H1 (cell line): ENCODE results near the gene GALNT1. TPM values are rescaled to one million over a fixed set of nuclear protein-coding genes. Genes with fewer than 3 reads are reported as not detected.

Experiments
- CTCF ChIA-PET: fragments of 300-600 bp; sonication (Branson Sonifier 250); formaldehyde crosslinking; loops from one replicate; lab custom pipeline; 2021; ENCODE audit not compliant: partially characterized antibody; lab: Charles Lee
- POLR2A ChIA-PET: fragments of 300-600 bp; sonication (Branson Sonifier 250); formaldehyde crosslinking; loops from one replicate; lab custom pipeline; 2021; ENCODE audit warnings: inconsistent platforms; ENCODE audit not compliant: partially characterized antibody; lab: Charles Lee
- DNase-seq, 2 experiments: peaks; one replicate each; pipeline versions ENCODE4 v3.0.0 to v3.0.0-alpha.2; 2010 to 2022; ENCODE audit warnings: low spot score in 2 of 2, low read depth in 1 of 2, mixed read lengths in 1 of 2
- FAIRE-seq: peaks from 2 replicates; lab custom pipeline; 2011; peaks lifted over from hg19 to GRCh38; lab: Jason Lieb, UNC
- H2AFZ ChIP-seq: 2 replicates; pipeline ENCODE4 v1.8.1; 2012; ENCODE audit warnings: low read length, inconsistent platforms
- H2AK5ac ChIP-seq: 2 replicates; pipeline ENCODE4 v1.6.1; 2013; ENCODE audit warnings: low read depth, low read length
- H2BK120ac ChIP-seq: replicated peaks from 2 replicates; pipeline ENCODE3; 2013; ENCODE audit warnings: low read depth, low read length, inconsistent platforms
- H2BK12ac ChIP-seq: 2 replicates; pipeline ENCODE4 v1.6.1; 2013; ENCODE audit warnings: low read depth, low read length
- H2BK15ac ChIP-seq: 2 replicates; pipeline ENCODE4 v1.6.1; 2013; ENCODE audit warnings: low read length
- H2BK20ac ChIP-seq: 2 replicates; pipeline ENCODE4 v1.6.1; 2013; ENCODE audit warnings: low read length
- H2BK5ac ChIP-seq: 2 replicates; pipeline ENCODE4 v1.6.1; 2013; ENCODE audit warnings: low read depth, low read length
- H3K14ac ChIP-seq: 2 replicates; pipeline ENCODE4 v1.6.1; 2013; ENCODE audit warnings: inconsistent platforms; ENCODE audit not compliant: insufficient read length
- H3K18ac ChIP-seq: 2 replicates; pipeline ENCODE4 v1.6.1; 2013; ENCODE audit warnings: low read length; ENCODE audit errors: extremely low read depth
- H3K23ac ChIP-seq: 2 replicates; pipeline ENCODE4 v1.6.1; 2013; ENCODE audit warnings: inconsistent platforms; ENCODE audit not compliant: insufficient read length
- H3K23me2 ChIP-seq: 2 replicates; pipeline ENCODE4 v1.6.1; 2013; ENCODE audit warnings: low read depth, low read length
- H3K27ac ChIP-seq: 2 replicates; pipeline ENCODE4 v1.6.1; 2011; ENCODE audit warnings: low read depth, low read length, inconsistent platforms
- H3K27me3 ChIP-seq, 4 experiments: replicated peaks in 1 of 4; 1 replicate in 1 of 4; 2 replicates in 3 of 4; pipeline versions ENCODE4 v1.6.1 to v1.8.1; 2011 to 2013; ENCODE audit warnings: low read length in 3 of 4, mild to moderate bottlenecking in 3 of 4, inconsistent platforms in 2 of 4, mixed read lengths in 2 of 4, moderate library complexity in 1 of 4; ENCODE audit not compliant: control insufficient read depth in 3 of 4, insufficient read depth in 3 of 4; ENCODE audit errors: extremely low read depth in 1 of 4
- H3K36me3 ChIP-seq, 4 experiments: 2 replicates each; pipeline versions ENCODE4 v1.6.1 to v1.8.1; 2011 to 2013; ENCODE audit warnings: mild to moderate bottlenecking in 4 of 4, low read length in 3 of 4, moderate library complexity in 2 of 4, control low read depth in 1 of 4, inconsistent platforms in 1 of 4; ENCODE audit not compliant: insufficient read depth in 4 of 4, control insufficient read depth in 2 of 4
- H3K4ac ChIP-seq: replicated peaks from 2 replicates; pipeline ENCODE3; 2013; ENCODE audit warnings: low read length, low read depth, mixed read lengths, inconsistent platforms; ENCODE audit not compliant: insufficient read length
- H3K4me1 ChIP-seq, 4 experiments: replicated peaks in 1 of 4; 1 replicate in 1 of 4; 2 replicates in 3 of 4; pipeline versions ENCODE4 v1.6.1 to v1.8.1; 2011 to 2013; ENCODE audit warnings: low read length in 3 of 4, inconsistent platforms in 2 of 4, mixed read lengths in 1 of 4; ENCODE audit not compliant: insufficient read depth in 4 of 4, control insufficient read depth in 3 of 4
- H3K4me2 ChIP-seq, 2 experiments: 2 replicates each; pipeline versions ENCODE4 v1.6.1 to v1.8.1; 2011 to 2013; ENCODE audit warnings: low read depth in 2 of 2, low read length in 2 of 2, control low read depth in 1 of 2, inconsistent platforms in 1 of 2, mild to moderate bottlenecking in 1 of 2; ENCODE audit not compliant: insufficient read depth in 1 of 2
- H3K4me3 ChIP-seq, 4 experiments: fragments of 200-600, 300-600 bp in 1 of 4; sonication (generic), shearing (Covaris generic), sonication (Bioruptor Twin) in 1 of 4; 2 replicates each; pipeline versions ENCODE4 v1.5.1 to v1.8.1; 2011 to 2016; ENCODE audit warnings: low read length in 4 of 4, low read depth in 3 of 4, control low read depth in 2 of 4, inconsistent platforms in 2 of 4, mild to moderate bottlenecking in 2 of 4, mixed read lengths in 1 of 4, moderate library complexity in 1 of 4; ENCODE audit not compliant: insufficient read depth in 2 of 4; ENCODE audit errors: extremely low read depth in 1 of 4
- H3K56ac ChIP-seq: replicated peaks from 2 replicates; pipeline ENCODE3; 2013; ENCODE audit warnings: low read depth, mild to moderate bottlenecking, mixed read lengths, low read length, inconsistent platforms; ENCODE audit not compliant: insufficient read length
- H3K79me1 ChIP-seq: 2 replicates; pipeline ENCODE4 v1.6.1; 2013; ENCODE audit warnings: low read depth, low read length, control low read depth
- H3K79me2 ChIP-seq, 2 experiments: 2 replicates each; pipeline versions ENCODE4 v1.6.1 to v1.8.1; 2012 to 2013; ENCODE audit warnings: low read length in 2 of 2, mild to moderate bottlenecking in 2 of 2, inconsistent platforms in 1 of 2; ENCODE audit not compliant: insufficient read depth in 2 of 2, control insufficient read depth in 1 of 2
- H3K9ac ChIP-seq, 4 experiments: replicated peaks in 1 of 4; 1 replicate in 1 of 4; 2 replicates in 3 of 4; pipeline versions ENCODE4 v1.6.1 to v1.8.1; 2011 to 2013; ENCODE audit warnings: low read depth in 3 of 4, low read length in 3 of 4, control low read depth in 2 of 4, mild to moderate bottlenecking in 2 of 4, moderate library complexity in 2 of 4, inconsistent platforms in 1 of 4; ENCODE audit errors: extremely low read depth in 1 of 4
- H3K9me3 ChIP-seq, 2 experiments: 2 replicates each; pipeline versions ENCODE4 v1.6.1 to v1.8.1; 2012 to 2013; ENCODE audit warnings: mild to moderate bottlenecking in 2 of 2, moderate library complexity in 2 of 2, control low read depth in 1 of 2, inconsistent platforms in 1 of 2, low read depth in 1 of 2, low read length in 1 of 2, mixed read lengths in 1 of 2; ENCODE audit not compliant: insufficient read depth in 2 of 2
- H4K20me1 ChIP-seq, 2 experiments: replicated peaks in 1 of 2; 2 replicates each; pipeline versions ENCODE3 to v1.8.1; 2011 to 2013; ENCODE audit warnings: inconsistent platforms in 2 of 2, low read length in 2 of 2, mild to moderate bottlenecking in 1 of 2; ENCODE audit not compliant: insufficient read depth in 2 of 2, control insufficient read depth in 1 of 2
- H4K5ac ChIP-seq: 2 replicates; pipeline ENCODE4 v1.6.1; 2013; ENCODE audit warnings: low read length, low read depth, mixed read lengths, inconsistent platforms; ENCODE audit not compliant: insufficient read length
- H4K8ac ChIP-seq: 2 replicates; pipeline ENCODE4 v1.8.0; 2013; ENCODE audit warnings: mild to moderate bottlenecking, moderate library complexity, low read length, inconsistent platforms; ENCODE audit not compliant: insufficient read depth; ENCODE audit errors: extremely low read depth
- H4K91ac ChIP-seq: replicated peaks from 2 replicates; pipeline ENCODE3; 2013; ENCODE audit warnings: low read length, mixed read lengths, inconsistent platforms; ENCODE audit not compliant: insufficient read length
- USF2 ChIP-seq: IDR thresholded peaks from 2 replicates; pipeline ENCODE4 v1.6.1; 2011; ENCODE audit warnings: low read length, improper control_type of control experiment
- WGBS, 2 experiments: shearing (Covaris generic) in 1 of 2; methylation state at CpG; one replicate each; pipeline versions ENCODE4 v1.1.6 to v1.1.7; 2013 to 2015; ENCODE audit warnings: low lambda C conversion rate in 2 of 2, mixed read lengths in 2 of 2, inconsistent platforms in 1 of 2, low coverage in 1 of 2, missing lambda C conversion rate in 1 of 2; ENCODE audit not compliant: insufficient replicate concordance in 2 of 2, insufficient coverage in 1 of 2, insufficient read length in 1 of 2; ENCODE audit errors: extremely low coverage in 1 of 2, missing lambda C conversion rate in 1 of 2; 5-methylcytosine and 5-hydroxymethylcytosine counted together
- polyA plus RNA-seq, 7 experiments: library from polyadenylated mRNA; depleted of rRNA in 3 of 7; stranded (reverse) in 5 of 7; unstranded in 2 of 7; fragments of >200 nt in 5 of 7; fragments of 200-250 nt in 2 of 7; gene quantifications; 1 replicate in 5 of 7; 2 replicates in 1 of 7; 4 replicates in 1 of 7; pipeline versions ENCODE4 v1.2.1 to v1.2.3, GENCODE V29; 2011 to 2013; ENCODE audit warnings: missing spikeins in 2 of 7, mixed read lengths in 2 of 7
- total RNA-seq: library from RNA; stranded (reverse); fragmentation: NEBNext Ultra II Directional; extraction: Animal tissue kit (Norgen Biotek cat#: 25700); gene quantifications from 2 replicates; pipeline ENCODE4 v1.2.1, GENCODE V29; 2021

Gene GALNT1
- total and polyA plus RNA-seq, 2 of the 8 experiments (the other 6 are each of a cell fraction or from before 2014, with no cell fraction given), result 22.4 to 101 TPM

- Histone ChIP-seq H2BK120ac (no peak overlapping the region), H3K36me3 (no peaks in the 10 kb centered on the region), H2BK15ac (no peak overlapping the region), H3K9me3 (no peaks in the 10 kb centered on the region), H2AFZ (no peak overlapping the region), H3K27me3 (no peaks in the 10 kb centered on the region), H2BK5ac (no peak overlapping the region), H3K4ac (no peak overlapping the region), H3K14ac (no peak overlapping the region), H2AK5ac (no peak overlapping the region), H2BK12ac (no peak overlapping the region), H3K23me2 (no peaks in the 10 kb centered on the region), H4K20me1 (no peaks in the 10 kb centered on the region), H3K18ac (no peak overlapping the region), H3K23ac (no peak overlapping the region), H3K27ac (no peak overlapping the region), H2BK20ac (no peak overlapping the region), H3K4me1 (peaks cover 2 to 6% (median 4%) of the 10 kb centered on the region in 4 experiments; a peak in 4 of 7 replicates), H4K5ac (no peak overlapping the region), H4K91ac (no peak overlapping the region), H3K4me2 (no peak overlapping the region), H4K8ac (no peak overlapping the region), H3K4me3 (no peak overlapping the region), H3K79me2 (peaks cover 0 to 40% of the 10 kb centered on the region in 2 experiments; a peak in 2 of 4 replicates), H3K79me1 (0 out of 2 replicates have a peak, but pooled peaks cover 2% of the 10 kb centered on the region), H3K9ac (no peak overlapping the region), H3K56ac (no peak overlapping the region)
- 87 to 100% methylated on average over 1 of the region's 1 CpG for WGBS, 2 experiments
- no peak for DNase-seq
- POLR2A ChIA-PET, result interaction anchor here (0.7 kb wide), 1 partner anchor 278 kb away, joined by 3 read pairs; no protein-coding TSS in a partner anchor
- CTCF ChIA-PET, result interaction anchor here (0.6 to 1.1 kb wide), 2 partner anchors 9 to 26 kb away, joined by 3 read pairs; no protein-coding TSS in a partner anchor
- no peak for TF ChIP-seq USF2
- no peak for FAIRE-seq
Observed at GRCh38 chr18:35617865-35618264, 36.3 kb downstream of the GALNT1 start.
